Nephron (organoid): Measurements from ENCODE around the gene TRMT61A.

ENCODE experiments used
- H3K27ac Mint-ChIP-seq, 3 experiments: 2 replicates each; pipeline ENCODE4 v1.8.0; 2020; ENCODE audit warnings: mixed read lengths in 3 of 3, mild to moderate bottlenecking in 2 of 3, moderate library complexity in 1 of 3
- H3K27me3 Mint-ChIP-seq: 2 replicates; pipeline ENCODE4 v1.8.0; 2021; ENCODE audit warnings: low read depth, mild to moderate bottlenecking, moderate library complexity, mixed read lengths
- H3K36me3 Mint-ChIP-seq: 2 replicates; pipeline ENCODE4 v1.8.0; 2020; ENCODE audit warnings: low read depth, mixed read lengths
- H3K4me1 Mint-ChIP-seq: 2 replicates; pipeline ENCODE4 v1.8.0; 2020; ENCODE audit warnings: mixed read lengths
- H3K4me3 Mint-ChIP-seq, 3 experiments: 2 replicates each; pipeline ENCODE4 v1.8.0; 2020; ENCODE audit warnings: mild to moderate bottlenecking in 3 of 3, mixed read lengths in 3 of 3, moderate library complexity in 2 of 3
- H3K9me3 Mint-ChIP-seq: 2 replicates; pipeline ENCODE4 v1.8.0; 2020; ENCODE audit warnings: mixed read lengths
- CTCF ChIP-seq, 3 experiments: fragments of 200-600 bp; sonication (generic); IDR thresholded peaks; one replicate each; pipeline ENCODE4 v1.5.0; 2021; ENCODE audit warnings: antibody characterized with exemption in 3 of 3; ENCODE audit not compliant: unreplicated experiment in 3 of 3

TRMT61A gene

GRCh38 chr14:103488960-103489359 lies 40.0 kb upstream of the TRMT61A start:
- peak overlapping the region in 2 of 3 experiments; percentile 21 to 69 for H3K27ac Mint-ChIP-seq
- peak overlapping the region in 1 of 3 experiments; percentile 64 for H3K4me3 Mint-ChIP-seq
- H3K4me1 Mint-ChIP-seq = peaks cover 26% of the 10 kb centered on the region
- H3K27me3 Mint-ChIP-seq = no peaks in the 10 kb centered on the region
- TF ChIP-seq CTCF (IDR thresholded peaks at IDR 0.05; ENCODE audit: unreplicated experiment in 3 of 3) = no peak
- H3K9me3 Mint-ChIP-seq = no peaks in the 10 kb centered on the region
- peaks cover 43% of the 10 kb centered on the region for H3K36me3 Mint-ChIP-seq

- peaks cover 42% of the 10 kb centered on the region for H3K36me3 Mint-ChIP-seq
- peaks cover 26% of the 10 kb centered on the region for H3K4me1 Mint-ChIP-seq
- no peaks in the 10 kb centered on the region for H3K27me3 Mint-ChIP-seq
- H3K4me3 Mint-ChIP-seq = no peak overlapping the region
- no peak for TF ChIP-seq CTCF (IDR thresholded peaks at IDR 0.05; ENCODE audit: unreplicated experiment in 3 of 3)
- H3K27ac Mint-ChIP-seq = peak overlapping the region in 2 of 3 experiments; percentile 21 to 69
- no peaks in the 10 kb centered on the region for H3K9me3 Mint-ChIP-seq
Measured at GRCh38 chr14:103489621-103490020, 39.4 kb upstream of the TRMT61A start.

GRCh38 chr14:103491691-103492090 lies 37.3 kb upstream of the TRMT61A start:
- no peak for TF ChIP-seq CTCF (IDR thresholded peaks at IDR 0.05; ENCODE audit: unreplicated experiment in 3 of 3)
- H3K27ac Mint-ChIP-seq = peak overlapping the region in 1 of 3 experiments; percentile 60
- H3K36me3 Mint-ChIP-seq = peaks cover 46% of the 10 kb centered on the region
- H3K27me3 Mint-ChIP-seq = no peaks in the 10 kb centered on the region
- H3K9me3 Mint-ChIP-seq = no peaks in the 10 kb centered on the region
- H3K4me1 Mint-ChIP-seq = peaks cover 26% of the 10 kb centered on the region
- H3K4me3 Mint-ChIP-seq = no peak overlapping the region

GRCh38 chr14:103492156-103492925 lies 36.7 kb upstream of the TRMT61A start:
- peaks cover 48% of the 10 kb centered on the region for H3K36me3 Mint-ChIP-seq
- peaks cover 26% of the 10 kb centered on the region for H3K4me1 Mint-ChIP-seq
- H3K27me3 Mint-ChIP-seq = no peaks in the 10 kb centered on the region
- no peak overlapping the region for H3K27ac Mint-ChIP-seq
- H3K9me3 Mint-ChIP-seq = no peaks in the 10 kb centered on the region
- no peak for TF ChIP-seq CTCF (IDR thresholded peaks at IDR 0.05; ENCODE audit: unreplicated experiment in 3 of 3)
- no peak overlapping the region for H3K4me3 Mint-ChIP-seq

GRCh38 chr14:103495854-103496253 lies 33.1 kb upstream of the TRMT61A start:
- Mint-ChIP-seq H3K4me3 (no peak overlapping the region), H3K4me1 (peaks cover 11% of the 10 kb centered on the region), H3K27ac (no peak overlapping the region), H3K27me3 (no peaks in the 10 kb centered on the region), H3K36me3 (peaks cover 32% of the 10 kb centered on the region), H3K9me3 (no peaks in the 10 kb centered on the region)
- no peak for TF ChIP-seq CTCF (IDR thresholded peaks at IDR 0.05; ENCODE audit: unreplicated experiment in 3 of 3)

GRCh38 chr14:103496776-103497175 lies 32.2 kb upstream of the TRMT61A start:
- Mint-ChIP-seq H3K27ac (no peak overlapping the region), H3K9me3 (no peaks in the 10 kb centered on the region), H3K36me3 (peaks cover 27% of the 10 kb centered on the region), H3K27me3 (no peaks in the 10 kb centered on the region), H3K4me3 (no peak overlapping the region), H3K4me1 (peaks cover 5% of the 10 kb centered on the region)
- no peak for TF ChIP-seq CTCF (IDR thresholded peaks at IDR 0.05; ENCODE audit: unreplicated experiment in 3 of 3)
